ENCODE measurements around the gene RAVER2.

- TF ChIP-seq CTCF (IDR thresholded peaks at IDR 0.05) (no peak), POLR2A (IDR thresholded peaks at IDR 0.05) (no peak), POLR2AphosphoS5 (IDR thresholded peaks at IDR 0.05) (no peak)
These were observed 102.8 kb downstream of the RAVER2 start for GRCh38 chr1:64847666-64848065.

Measured in gastroesophageal sphincter (tissue), 3 donors.